NCI-H774 (cell line): ENCODE measurements around the gene OBSCN.

Experiments used
- DNase-seq: peaks from one replicate; lab custom pipeline; 2025; lab: John Stamatoyannopoulos, UW

OBSCN gene, protein sequence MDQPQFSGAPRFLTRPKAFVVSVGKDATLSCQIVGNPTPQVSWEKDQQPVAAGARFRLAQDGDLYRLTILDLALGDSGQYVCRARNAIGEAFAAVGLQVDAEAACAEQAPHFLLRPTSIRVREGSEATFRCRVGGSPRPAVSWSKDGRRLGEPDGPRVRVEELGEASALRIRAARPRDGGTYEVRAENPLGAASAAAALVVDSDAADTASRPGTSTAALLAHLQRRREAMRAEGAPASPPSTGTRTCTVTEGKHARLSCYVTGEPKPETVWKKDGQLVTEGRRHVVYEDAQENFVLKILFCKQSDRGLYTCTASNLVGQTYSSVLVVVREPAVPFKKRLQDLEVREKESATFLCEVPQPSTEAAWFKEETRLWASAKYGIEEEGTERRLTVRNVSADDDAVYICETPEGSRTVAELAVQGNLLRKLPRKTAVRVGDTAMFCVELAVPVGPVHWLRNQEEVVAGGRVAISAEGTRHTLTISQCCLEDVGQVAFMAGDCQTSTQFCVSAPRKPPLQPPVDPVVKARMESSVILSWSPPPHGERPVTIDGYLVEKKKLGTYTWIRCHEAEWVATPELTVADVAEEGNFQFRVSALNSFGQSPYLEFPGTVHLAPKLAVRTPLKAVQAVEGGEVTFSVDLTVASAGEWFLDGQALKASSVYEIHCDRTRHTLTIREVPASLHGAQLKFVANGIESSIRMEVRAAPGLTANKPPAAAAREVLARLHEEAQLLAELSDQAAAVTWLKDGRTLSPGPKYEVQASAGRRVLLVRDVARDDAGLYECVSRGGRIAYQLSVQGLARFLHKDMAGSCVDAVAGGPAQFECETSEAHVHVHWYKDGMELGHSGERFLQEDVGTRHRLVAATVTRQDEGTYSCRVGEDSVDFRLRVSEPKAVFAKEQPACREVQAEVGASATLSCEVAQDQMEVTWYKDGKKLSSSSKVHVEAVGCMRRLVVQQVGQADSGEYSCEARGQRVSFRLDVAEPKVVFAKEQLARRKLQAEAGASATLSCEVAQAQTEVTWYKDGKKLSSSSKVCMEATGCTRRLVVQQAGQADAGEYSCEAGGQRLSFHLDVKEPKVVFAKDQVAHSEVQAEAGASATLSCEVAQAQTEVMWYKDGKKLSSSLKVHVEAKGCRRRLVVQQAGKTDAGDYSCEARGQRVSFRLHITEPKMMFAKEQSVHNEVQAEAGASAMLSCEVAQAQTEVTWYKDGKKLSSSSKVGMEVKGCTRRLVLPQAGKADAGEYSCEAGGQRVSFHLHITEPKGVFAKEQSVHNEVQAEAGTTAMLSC (N-terminal part only)

DNA sequence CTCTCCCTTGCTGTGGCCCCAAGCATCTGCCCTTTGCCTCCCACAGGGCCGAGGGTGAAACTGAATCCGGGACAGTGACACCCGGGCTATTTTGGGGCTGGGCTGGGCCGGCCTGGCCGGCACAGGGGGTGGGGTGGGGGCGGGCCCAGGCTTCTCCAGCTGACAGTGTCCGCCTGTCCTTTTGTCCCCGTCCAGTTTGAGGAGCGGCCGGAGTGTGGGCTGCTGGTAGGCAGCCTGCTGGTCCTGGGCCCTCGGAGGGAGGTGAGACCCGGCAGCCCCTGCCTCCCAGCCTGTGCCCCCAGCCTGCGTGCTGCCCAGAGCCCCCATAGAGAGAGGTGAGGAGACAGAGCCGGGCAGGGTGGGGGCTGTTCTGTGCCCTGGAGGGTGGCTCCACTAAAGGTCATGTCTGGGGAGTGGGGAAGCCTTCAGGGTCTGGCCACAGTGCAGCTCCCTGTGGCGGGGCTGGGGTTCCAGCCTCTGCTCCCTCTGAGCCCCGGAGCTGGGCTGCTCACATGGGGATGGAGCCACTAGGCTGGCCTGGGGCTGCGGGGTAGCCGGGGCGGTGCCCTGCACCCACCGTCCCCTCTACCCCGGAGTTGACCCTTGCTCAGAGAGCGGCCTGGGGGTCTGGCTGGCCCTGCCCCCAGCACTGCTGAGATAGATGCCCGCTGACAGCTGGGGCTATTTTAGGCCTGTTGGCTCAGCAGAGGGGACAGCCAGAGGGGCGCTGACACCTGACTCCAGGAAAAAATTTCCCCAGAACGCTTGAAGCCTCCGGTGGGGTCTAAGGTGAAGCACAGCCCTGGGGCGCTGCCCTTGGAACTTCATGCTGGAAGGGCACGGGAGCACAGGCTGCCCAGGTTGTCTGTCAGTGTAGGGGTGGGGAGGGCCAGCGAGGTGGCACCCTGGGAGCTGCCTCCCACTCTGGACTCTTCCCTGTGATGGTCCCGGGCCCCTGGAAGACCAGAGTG lies at the start of gene OBSCN:
Gene OBSCN, plus strand, starts transcription at position 194 of the 971 bp plus-strand sequence. CDS start 3,740 bp downstream, outside the sequence.
- DNase-seq = no peak

DNA sequence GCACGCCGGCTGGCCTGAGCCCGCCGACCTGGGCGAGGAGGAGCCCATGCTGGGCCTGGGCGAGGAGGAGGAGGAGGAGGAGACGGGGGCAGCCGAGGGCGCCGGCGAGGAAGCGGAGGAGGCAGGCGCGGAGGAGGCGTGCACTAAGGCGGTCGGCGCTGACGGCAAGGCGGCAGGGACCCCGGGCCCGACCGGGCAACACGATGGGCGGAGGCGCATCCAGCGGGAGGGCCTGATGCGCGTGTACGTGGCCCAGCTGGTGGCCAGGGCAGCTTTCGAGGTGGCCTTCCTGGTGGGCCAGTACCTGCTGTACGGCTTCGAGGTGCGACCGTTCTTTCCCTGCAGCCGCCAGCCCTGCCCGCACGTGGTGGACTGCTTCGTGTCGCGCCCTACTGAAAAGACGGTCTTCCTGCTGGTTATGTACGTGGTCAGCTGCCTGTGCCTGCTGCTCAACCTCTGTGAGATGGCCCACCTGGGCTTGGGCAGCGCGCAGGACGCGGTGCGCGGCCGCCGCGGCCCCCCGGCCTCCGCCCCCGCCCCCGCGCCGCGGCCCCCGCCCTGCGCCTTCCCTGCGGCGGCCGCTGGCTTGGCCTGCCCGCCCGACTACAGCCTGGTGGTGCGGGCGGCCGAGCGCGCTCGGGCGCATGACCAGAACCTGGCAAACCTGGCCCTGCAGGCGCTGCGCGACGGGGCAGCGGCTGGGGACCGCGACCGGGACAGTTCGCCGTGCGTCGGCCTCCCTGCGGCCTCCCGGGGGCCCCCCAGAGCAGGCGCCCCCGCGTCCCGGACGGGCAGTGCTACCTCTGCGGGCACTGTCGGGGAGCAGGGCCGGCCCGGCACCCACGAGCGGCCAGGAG lies 49.5 kb upstream of the OBSCN start:
- no peak for DNase-seq

DNA sequence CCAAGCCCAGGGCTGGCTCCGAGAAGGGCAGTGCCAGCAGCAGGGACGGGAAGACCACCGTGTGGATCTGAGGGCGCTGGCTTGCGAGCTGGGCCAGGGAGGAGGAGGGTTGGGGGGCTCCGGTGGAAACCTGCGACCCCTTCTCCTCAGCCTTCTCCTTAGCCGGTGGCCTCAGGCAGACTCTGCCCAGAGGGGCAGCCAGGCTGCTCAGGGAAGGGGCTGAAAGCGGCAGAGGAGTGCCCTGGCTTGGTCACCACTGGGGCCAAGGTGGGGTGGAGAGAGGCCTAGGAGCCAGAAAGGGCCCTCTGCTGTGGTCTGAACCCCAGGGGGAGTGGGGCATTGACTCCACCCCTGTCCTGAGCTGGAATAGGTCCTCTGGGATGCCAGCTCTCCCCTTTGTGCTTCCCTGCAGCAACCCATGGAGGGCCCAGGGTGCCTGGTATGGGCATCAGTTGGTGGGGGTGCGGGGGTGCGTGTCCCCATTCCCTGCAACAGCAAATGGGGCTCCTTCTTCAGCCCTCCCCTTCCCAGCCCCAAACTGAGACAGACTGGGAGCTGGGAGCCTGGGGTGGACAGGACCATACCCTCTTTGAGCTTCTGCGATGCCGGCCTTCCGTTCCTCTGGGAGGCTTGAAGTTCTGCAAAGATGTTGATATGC lies 48.7 kb upstream of the OBSCN start:
- DNase-seq = no peak

DNA sequence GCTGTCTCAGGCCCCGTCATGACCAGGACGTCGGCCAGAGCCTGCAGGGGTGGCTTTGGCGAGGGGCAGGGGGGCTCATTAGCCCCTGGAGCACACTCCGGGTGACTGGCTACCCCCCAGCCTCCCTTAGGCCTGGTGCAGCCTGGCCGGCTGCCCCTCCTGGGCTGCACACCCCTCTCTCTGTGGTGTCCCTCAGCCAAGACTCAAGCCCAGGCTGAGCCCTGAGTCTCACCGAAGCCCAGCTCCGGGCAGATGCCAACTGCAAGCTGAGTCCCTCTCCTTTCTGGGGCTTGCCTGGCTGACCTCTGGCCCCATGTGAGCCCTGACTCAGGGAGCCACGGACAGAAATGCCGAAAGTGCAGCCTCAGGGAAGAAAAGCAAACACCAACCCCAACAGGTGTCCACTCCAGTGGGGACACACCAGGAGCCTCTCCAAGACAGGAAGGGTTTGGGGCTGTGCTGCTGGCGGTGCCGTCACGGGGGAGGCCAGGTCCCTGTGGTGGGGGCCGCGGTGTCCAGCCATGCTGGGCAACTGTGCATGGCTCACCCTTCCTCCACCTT lies 47.6 kb upstream of the OBSCN start:
- DNase-seq = no peak

DNA sequence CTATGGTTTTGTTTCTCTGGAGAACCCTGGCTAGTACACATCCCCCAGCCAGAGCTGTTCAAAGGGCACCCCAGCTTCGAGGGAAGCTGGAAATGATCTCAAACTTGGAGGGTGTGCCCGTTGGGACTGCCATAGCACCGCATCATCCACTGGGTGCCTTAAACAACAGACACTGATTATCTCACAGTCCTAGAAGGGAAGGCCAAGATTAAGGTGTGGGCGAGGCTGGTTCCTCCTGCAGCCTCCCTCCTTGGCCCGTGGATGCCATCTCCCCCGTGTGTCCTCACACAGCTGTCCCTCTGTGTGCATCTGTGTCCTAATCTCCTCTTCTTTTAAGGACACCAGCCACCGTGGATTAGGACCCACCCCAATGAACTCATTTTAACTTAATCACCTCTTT lies 46.5 kb upstream of the OBSCN start:
- no peak for DNase-seq

DNA sequence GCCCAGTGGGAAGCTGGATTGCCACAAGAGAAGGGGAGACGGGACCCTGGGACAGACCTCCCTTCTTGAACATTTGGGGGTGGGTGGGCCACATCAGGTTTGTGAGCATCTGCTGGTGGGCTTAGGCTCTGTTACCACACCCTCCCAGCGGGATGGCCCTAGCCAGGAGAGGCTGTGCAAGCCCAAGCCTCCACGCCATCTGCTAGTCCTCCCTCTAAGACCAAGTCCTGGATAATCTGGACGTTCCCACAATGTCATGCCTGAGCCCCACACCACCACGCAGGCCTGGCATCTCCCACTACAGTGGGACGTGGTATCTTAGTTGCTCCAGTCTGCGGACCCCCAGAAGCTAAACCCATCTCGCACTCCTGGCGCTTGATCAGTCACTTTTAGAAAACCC lies 46.0 kb upstream of the OBSCN start:
- no peak for DNase-seq

DNA sequence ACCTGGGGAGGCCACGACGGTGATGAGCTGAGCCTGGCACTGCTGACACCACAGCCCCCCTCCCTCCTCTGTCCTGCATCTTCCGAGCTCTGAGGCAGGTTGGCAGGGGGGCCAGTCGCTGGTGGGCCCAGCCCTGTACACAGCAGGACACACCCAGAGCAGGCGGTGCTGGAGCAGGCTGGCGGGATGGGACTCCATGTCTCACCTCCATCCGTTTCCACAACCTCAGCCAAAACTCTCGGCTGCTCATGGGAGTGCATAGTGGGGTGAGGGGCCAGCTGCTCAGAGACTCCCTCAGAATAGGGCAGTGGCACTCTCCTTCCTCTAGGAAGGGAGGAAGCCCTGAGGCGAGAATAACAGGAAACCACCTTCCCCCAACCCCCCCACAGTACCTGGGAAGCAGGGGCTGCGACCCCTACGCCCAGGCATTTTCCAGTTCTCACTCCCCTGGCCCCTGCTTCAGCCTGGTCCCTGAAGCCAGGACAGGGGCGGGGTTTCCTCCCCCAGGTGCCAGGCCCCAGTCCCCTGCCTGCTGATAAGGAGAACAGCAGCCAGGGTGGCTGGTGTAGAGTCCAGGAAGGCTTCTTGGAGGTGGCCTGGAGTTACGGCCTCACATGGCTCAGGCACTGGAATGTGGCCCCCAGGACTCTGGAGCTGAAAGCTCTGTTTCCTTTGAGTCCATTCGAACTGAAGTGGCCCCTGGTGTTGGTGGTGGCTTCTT lies 45.4 kb upstream of the OBSCN start:
- no peak for DNase-seq

DNA sequence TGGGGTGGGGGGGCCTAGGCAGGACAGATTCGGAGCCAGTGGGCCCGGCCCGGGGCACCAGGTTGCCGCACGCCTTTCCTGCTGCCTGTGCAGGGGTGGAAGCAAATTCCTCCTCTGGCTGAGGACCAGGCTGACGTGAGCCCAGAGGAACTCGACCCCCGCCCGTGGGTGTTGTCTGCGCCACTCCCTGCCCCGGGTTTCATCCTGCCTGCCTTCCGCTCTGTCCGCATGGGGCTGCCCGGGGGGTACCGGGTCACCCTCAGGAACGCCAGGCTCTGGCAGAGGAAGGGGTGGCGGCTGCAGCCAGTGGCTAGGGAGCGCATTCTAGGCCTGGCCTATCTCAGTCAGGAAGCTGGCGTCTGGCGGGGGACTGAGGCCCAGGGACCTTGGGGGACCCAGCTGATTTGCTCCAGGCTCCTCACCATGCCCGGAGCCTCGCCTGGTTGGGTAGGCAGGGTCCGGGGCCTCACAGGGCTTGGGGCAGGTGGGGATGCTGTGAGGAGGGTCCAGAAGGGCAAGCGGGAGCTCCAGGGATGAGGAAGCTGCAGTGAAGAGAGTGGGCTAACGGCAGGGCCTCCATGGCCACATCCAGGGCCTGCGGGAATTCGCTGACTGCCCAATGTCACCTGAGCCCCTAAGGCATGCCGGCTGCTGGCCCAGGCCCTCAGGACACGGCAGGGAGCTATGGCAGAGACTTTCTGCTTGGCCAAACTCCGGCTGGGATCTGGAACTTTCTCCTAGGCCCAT lies 44.7 kb upstream of the OBSCN start:
- no peak for DNase-seq

DNA sequence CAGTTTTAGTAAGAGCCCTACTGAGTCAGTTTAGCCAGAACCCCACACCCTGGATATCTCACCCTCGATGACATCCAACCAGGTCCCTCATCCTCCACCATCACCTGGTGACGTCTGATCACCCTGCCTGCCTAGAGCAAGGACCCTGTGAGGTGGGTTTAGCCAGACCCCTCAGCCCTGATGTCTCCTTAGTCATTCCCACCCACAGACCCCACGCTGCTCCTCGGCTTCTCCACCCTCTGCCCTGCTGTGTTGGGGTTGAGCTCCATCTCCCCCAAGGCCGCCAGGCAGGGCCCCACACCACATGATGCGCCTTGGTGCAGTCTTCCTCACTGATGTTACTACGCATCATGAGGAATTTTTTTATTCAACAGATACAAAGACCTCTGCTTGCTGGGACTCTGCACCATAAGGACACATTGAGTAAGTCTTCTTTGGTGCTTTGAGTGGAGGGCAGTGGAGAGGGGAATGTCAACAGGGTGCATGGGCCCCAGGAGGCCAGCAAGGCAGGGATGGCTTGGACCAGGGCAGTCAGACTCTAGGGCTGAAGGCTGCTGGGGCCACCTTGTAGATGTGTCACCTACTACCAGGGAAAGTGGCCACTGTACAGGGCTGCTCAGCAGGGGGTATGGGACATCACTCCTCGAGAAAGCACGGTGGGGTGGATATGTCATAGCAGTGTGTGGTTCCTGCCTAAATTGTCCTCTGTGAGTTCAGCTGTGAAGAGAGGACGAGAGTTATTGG lies 43.9 kb upstream of the OBSCN start:
- DNase-seq = no peak

DNA sequence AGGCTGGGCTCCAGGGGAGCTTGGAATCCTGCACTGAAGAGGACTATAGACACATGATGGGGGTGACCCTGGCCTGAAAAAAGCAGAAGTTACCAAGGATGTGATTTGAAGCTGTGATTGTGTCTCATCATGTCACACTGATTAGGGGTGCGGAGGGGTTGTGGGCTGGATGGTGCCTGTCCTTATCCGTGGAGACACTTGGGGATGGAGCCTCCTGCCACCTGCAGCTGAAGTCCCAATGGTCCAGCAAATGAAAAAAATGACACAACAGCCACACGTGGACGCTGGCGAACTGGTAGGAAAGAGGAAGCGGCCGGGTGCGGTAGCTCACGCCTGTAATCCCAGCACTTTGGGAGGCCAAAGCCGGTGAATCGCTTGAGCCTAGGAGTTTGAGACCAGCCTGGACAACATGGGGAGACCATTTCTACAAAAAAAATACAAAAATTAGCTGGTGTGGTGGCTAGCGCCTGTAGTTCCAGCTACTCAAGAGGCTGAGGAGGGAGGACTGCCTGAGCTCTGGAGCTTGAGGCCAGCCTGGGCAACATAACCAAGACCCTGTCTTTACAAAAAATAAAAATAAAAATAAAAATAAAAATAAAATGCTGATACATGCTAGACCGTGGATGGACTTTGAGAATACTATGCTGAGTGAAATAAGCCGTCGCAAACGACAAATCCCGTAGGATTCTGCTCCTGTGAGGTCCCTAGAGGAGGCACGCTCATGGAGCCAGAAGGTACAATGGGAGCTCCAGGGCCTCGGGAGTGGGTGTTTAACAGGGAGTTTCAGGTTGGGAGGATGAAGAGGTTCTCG lies 43.1 kb upstream of the OBSCN start:
- no peak for DNase-seq

DNA sequence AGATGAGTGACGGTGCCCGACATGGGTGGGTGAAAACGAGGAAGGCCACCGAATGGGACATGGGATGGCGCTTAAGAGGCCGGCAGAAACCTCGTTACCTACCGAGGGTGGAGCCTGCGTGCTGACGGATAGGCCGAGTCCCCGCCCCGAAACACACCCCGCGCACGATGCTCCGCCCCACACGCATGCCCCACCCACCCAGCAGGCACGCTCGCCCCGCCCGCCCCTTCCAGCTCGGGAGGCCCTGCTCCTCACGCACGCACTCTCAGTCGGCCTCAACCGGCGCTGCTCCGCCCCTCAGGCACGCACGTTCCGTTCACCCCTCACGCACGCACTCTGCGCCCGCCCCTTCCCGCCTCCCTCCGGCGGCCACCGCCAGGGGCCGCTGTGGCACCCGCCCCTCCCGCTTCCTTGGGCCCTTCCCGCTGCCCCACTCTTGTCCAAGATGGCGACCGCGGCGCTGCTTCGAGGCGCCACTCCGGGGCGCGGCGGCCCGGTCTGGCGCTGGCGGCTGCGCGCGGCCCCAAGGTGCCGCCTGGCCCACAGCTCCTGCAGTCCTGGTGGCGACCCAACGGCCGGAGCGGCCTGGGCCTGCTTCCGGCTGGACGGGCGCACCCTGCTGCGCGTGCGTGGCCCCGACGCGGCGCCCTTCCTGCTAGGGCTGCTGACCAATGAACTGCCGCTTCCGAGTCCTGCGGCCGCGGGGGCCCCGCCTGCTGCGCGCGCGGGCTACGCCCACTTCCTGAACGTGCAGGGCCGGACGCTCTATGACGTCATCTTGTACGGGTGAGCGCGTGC lies 42.3 kb upstream of the OBSCN start, which contains the start of gene IBA57:
Gene IBA57, plus strand, starts transcription at position 433 of the 798 bp plus-strand sequence. Its CDS starts 13 bp downstream, at position 446.
- peak; percentile 99 for DNase-seq

DNA sequence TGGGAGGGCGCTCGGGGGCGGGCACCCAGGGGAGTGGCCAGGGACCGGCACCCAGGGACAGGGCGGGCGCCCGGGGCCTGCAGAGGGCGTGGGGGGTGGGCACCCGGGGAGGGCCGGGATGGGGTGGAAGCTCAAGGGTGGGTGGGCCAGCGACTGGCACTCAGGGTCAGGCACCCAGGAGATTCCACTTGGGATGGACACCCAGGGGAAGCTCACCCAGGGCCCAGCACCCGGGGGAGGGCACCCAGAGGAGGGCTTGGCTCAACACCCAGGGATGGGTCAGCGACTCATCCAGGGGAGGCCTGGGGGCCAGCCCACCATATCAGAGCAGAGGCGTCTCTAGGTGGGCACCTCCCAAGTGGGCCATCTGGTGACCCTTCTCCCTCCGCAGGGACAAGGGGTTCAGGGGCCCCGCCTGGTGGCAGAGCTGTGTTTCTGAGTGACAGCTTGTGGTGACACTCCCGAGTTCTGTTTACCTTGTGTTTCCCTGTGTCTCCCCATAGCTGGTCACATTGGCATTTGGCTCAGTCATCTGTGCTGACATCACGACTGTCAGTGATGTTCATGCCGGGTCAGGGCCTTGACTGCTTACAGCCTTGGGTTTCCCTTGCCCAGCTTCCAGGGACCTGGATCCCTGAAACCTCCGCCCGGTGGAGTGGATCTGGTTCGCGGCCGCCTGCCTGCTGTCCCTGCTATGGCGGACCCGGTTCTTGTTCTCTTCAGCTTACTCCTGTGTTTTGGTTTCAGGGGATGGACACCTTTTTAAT lies 41.5 kb upstream of the OBSCN start:
- peak; percentile 32 for DNase-seq

DNA sequence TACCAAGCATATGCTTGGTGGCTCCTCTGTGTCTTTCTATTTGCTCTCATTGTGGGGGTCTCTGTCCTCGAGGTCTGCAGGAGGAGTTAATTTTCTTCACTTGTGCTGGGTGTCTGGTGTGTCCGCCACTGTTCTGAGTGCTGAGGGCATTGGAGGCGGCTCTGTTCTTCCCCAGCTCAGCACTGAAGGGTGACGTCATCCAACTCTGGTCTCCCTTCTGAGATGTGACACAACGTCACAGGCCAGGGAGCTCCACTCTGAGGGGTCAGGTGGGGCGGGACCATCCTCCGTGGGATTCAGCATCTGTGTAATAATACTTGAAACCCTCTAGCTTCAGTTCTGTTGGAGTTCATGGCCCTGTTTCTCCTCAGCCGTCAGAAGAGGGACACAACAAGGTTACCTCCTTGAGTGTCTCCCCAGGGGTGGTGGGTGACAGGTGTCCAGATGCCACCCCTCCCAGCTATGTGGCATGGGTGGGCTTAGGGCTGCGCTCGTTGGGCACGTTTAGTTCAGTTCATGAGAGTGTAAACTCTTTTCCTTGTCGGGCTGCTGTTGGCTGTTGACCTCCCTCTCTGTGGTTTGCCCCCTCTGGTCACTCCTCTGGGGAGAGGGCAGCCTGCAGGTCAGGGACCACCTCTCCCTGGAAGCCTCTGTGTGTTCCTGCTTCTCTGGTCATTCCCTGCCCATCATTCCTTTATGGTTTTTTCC lies 39.1 kb upstream of the OBSCN start:
- DNase-seq = no peak

DNA sequence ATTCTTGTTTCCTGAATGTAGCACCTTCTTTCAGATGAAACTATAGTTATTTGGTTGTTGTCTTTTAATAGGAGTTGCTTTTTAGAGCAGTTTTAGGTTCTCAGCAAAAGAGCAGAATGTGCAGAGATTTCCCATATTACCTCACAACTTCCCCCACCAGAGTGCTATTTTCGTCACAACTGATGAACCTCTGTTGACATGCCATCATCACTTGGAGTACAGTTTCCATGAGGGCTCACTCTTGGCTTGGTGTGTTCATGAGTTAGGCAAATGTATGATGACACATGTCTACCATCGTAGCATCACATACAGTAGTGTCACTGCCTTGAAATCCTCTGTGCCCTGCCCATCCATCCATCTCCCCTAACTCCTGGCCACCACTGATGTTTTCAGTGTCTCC lies 38.5 kb upstream of the OBSCN start:
- DNase-seq = no peak
